Thyroid gland (tissue), 4 donors: ENCODE results near the gene EFCAB12. TPM values are rescaled to one million over a fixed set of nuclear protein-coding genes. Genes with fewer than 3 reads are reported as not detected.
"Not testable (repeated sequence)": the region's sequence is repeated elsewhere in the genome, so short reads cannot be mapped to it uniquely, and the experiment has no call there.

Experiments used
- DNase-seq, 2 donors: peaks; one replicate each; pipeline ENCODE4 v3.0.0-alpha.2; 2019
- H3K27ac ChIP-seq, 3 donors: fragments of 200-600 bp; sonication (generic); 1 replicate in 2 of 3; 2 replicates in 1 of 3; pipeline ENCODE4 v1.5.1; 2016 to 2019; ENCODE audit warnings: mild to moderate bottlenecking in 1 of 3, moderate library complexity in 1 of 3
- H3K27me3 ChIP-seq: fragments of 200-600 bp; sonication (generic); one replicate; pipeline ENCODE4 v1.5.1; 2019
- H3K36me3 ChIP-seq, 2 donors: fragments of 200-600 bp; sonication (generic); one replicate each; pipeline ENCODE4 v1.5.1; 2016 to 2019
- H3K4me1 ChIP-seq, 2 donors: fragments of 200-600 bp; sonication (generic); one replicate each; pipeline ENCODE4 v1.5.1; 2017 to 2019
- H3K4me3 ChIP-seq, 3 donors: fragments of 200-600 bp; sonication (generic); replicated peaks in 1 of 3; 1 replicate in 2 of 3; 2 replicates in 1 of 3; pipeline ENCODE4 v1.5.1; 2016; ENCODE audit warnings: mild to moderate bottlenecking in 1 of 3
- H3K9me3 ChIP-seq: fragments of 200-600 bp; sonication (generic); one replicate; pipeline ENCODE4 v1.5.1; 2017
- POLR2A ChIP-seq, 2 donors: fragments of 450-650 bp; IDR thresholded peaks; one replicate each; pipeline ENCODE4 v1.6.1; 2017; ENCODE audit warnings: antibody characterized with exemption in 2 of 2, mild to moderate bottlenecking in 2 of 2, moderate library complexity in 1 of 2
- WGBS, 2 donors: methylation state at CpG; one replicate each; pipeline ENCODE4 v1.1.5; 2017; 5-methylcytosine and 5-hydroxymethylcytosine counted together
- intact Hi-C: fragments of 100-400 bp; cut with DNase I; formaldehyde crosslinking; loops from one replicate; pipeline ENCODE4 v1.15.1; 2023
- total RNA-seq, 4 donors: library from RNA; depleted of rRNA; stranded (reverse); fragments of >200 nt; gene quantifications; one replicate each; pipeline ENCODE4 v1.2.3, GENCODE V29; 2016
- TF ChIP-seq, protein P1 (sequence below), 6 experiments: fragments of 200-600 bp in 3 of 6; fragments of 450-650 bp in 3 of 6; sonication (generic) in 3 of 6; IDR thresholded peaks; one replicate each; pipeline ENCODE4 v1.5.1; 2016 to 2019; ENCODE audit warnings: antibody characterized with exemption in 6 of 6, mild to moderate bottlenecking in 2 of 6, inconsistent platforms in 1 of 6, moderate library complexity in 1 of 6

Gene EFCAB12
- total RNA-seq, 4 donors from 2014 or later: 0.67 to 1.2 (median 0.74) TPM

GRCh38 chr3:129393271-129393670 is 35.2 kb downstream of the EFCAB12 start:
- no peaks in the 10 kb centered on the region for H3K9me3 ChIP-seq
- TF ChIP-seq POLR2A (IDR thresholded peaks at IDR 0.05): no peak
- TF ChIP-seq, protein P1, sequence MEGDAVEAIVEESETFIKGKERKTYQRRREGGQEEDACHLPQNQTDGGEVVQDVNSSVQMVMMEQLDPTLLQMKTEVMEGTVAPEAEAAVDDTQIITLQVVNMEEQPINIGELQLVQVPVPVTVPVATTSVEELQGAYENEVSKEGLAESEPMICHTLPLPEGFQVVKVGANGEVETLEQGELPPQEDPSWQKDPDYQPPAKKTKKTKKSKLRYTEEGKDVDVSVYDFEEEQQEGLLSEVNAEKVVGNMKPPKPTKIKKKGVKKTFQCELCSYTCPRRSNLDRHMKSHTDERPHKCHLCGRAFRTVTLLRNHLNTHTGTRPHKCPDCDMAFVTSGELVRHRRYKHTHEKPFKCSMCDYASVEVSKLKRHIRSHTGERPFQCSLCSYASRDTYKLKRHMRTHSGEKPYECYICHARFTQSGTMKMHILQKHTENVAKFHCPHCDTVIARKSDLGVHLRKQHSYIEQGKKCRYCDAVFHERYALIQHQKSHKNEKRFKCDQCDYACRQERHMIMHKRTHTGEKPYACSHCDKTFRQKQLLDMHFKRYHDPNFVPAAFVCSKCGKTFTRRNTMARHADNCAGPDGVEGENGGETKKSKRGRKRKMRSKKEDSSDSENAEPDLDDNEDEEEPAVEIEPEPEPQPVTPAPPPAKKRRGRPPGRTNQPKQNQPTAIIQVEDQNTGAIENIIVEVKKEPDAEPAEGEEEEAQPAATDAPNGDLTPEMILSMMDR (IDR thresholded peaks at IDR 0.05): no peak
- H3K36me3 ChIP-seq: peaks cover 5 to 21% of the 10 kb centered on the region in 2 donors
- whole genome bisulfite sequencing, 2 donors: 80 to 87% methylated on average over 6 of the region's 6 CpGs
- H3K4me3 ChIP-seq: no peak overlapping the region
- peaks cover 11 to 21% of the 10 kb centered on the region in 2 donors for H3K4me1 ChIP-seq
- DNase-seq: no peak
- no peaks in the 10 kb centered on the region for H3K27me3 ChIP-seq
- no peak overlapping the region for H3K27ac ChIP-seq
- intact Hi-C loops: no loop called here

GRCh38 chr3:129392106-129392887 is 36.1 kb downstream of the EFCAB12 start:
- WGBS, 2 donors: 74 to 78% methylated on average over 3 to 6 of the region's 8 CpGs
- H3K27me3 ChIP-seq, H3K4me3 ChIP-seq, H3K27ac ChIP-seq, H3K9me3 ChIP-seq, intact Hi-C loops, DNase-seq: not testable (repeated sequence)
- peaks cover 5 to 21% of the 10 kb centered on the region in 2 donors for H3K36me3 ChIP-seq
- H3K4me1 ChIP-seq: peaks cover 9 to 26% of the 10 kb centered on the region in 2 donors

- H3K27me3 ChIP-seq, DNase-seq, H3K4me3 ChIP-seq, intact Hi-C loops, H3K9me3 ChIP-seq, H3K27ac ChIP-seq: not testable (repeated sequence)
- Histone ChIP-seq H3K4me1 (peaks cover 13 to 30% of the 10 kb centered on the region in 2 donors), H3K36me3 (peaks cover 5 to 21% of the 10 kb centered on the region in 2 donors)
- 82 to 92% methylated on average over 3 to 4 of the region's 4 CpGs for WGBS, 2 donors
Measured at GRCh38 chr3:129391583-129391982, 36.9 kb downstream of the EFCAB12 start.

- H3K4me3 ChIP-seq: no peak overlapping the region
- TF ChIP-seq, protein P1 (IDR thresholded peaks at IDR 0.05): no peak
- TF ChIP-seq POLR2A (IDR thresholded peaks at IDR 0.05): no peak
- H3K4me1 ChIP-seq: peaks cover 13 to 30% of the 10 kb centered on the region in 2 donors
- WGBS, 2 donors: 82 to 87% methylated on average over 3 of the region's 3 CpGs
- DNase-seq: no peak
- peaks cover 5 to 21% of the 10 kb centered on the region in 2 donors for H3K36me3 ChIP-seq
- H3K27me3 ChIP-seq: no peaks in the 10 kb centered on the region
- H3K27ac ChIP-seq: peak overlapping the region; percentile 37 to 81 (median 62)
- intact Hi-C loops: no loop called here
- no peaks in the 10 kb centered on the region for H3K9me3 ChIP-seq
Measured at GRCh38 chr3:129389572-129389937, 38.9 kb downstream of the EFCAB12 start.

DNA sequence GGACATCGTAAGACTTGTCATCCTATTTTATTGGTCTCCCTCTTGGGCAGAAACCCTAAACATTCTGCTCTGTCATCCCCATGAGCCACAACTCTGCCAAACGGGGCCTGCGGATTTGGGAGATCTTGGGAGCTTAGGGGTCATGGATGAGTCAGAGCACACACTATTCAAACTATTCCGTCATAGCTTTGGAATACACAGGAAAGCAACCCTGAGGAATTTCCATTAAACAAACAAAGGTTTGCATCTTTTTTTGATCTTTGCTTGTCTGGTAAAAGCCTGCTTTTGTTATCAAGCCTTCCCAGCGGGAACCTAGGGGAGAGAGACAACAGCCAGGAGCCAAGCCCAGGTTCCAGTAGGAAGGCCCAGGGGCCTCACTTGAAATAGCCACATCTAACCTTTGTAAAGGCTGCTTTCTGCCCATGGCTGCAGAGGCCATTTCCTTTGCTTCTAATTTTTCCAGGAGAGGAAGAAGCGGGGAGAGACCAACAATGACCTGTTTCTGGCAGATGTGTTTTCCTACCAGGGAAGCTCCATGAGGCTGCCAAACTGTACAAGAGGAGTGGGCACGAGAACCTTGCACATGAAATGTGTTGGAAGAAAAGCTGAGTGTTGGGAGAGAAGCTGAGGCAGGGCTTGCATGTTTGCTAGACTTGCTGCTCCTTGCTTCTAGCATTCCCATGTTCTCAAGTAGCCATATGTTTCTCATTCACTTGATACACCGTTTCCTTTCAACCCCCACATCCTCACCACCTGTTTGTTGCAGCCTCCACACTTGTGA is 39.5 kb downstream of the EFCAB12 start:
- WGBS, 2 donors: 59 to 65% methylated on average over 8 of the region's 8 CpGs
- DNase-seq, H3K27me3 ChIP-seq, intact Hi-C loops, H3K9me3 ChIP-seq, H3K4me3 ChIP-seq: not testable (repeated sequence)
- peaks cover 13 to 30% of the 10 kb centered on the region in 2 donors for H3K4me1 ChIP-seq
- H3K36me3 ChIP-seq: peaks cover 5 to 21% of the 10 kb centered on the region in 2 donors
- H3K27ac ChIP-seq: peak overlapping the region; percentile 54 to 81 (median 62)

DNA sequence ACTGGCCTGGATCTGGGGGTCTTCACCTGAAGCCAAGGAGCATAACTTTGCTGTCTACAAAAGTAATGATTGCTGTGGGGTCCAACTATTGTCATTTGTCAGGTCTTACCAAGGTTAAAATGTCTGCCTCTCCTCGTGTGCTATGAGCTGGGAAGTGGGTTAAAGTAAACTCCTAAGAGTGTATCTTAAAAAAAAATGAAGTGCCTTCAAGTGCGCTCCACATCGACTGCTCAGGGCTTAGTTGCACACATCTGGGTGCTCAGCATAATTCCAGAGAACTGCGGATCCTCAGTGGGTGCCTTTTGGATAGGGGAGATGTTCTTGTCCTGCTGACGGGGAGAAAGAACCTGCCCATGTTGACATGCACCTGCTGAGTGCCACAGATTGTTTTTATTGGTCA is 40.9 kb downstream of the EFCAB12 start:
- peaks cover 5 to 15% of the 10 kb centered on the region in 2 donors for H3K36me3 ChIP-seq
- H3K4me3 ChIP-seq: no peak overlapping the region
- DNase-seq: peak; percentile 24 to 45
- H3K9me3 ChIP-seq: no peaks in the 10 kb centered on the region
- peaks cover 13 to 30% of the 10 kb centered on the region in 2 donors for H3K4me1 ChIP-seq
- H3K27ac ChIP-seq: peak overlapping the region; percentile 54 to 76 (median 62)
- intact Hi-C loops: no loop called here
- no peaks in the 10 kb centered on the region for H3K27me3 ChIP-seq
- 54 to 58% methylated on average over 5 of the region's 5 CpGs for WGBS, 2 donors
- no peak for TF ChIP-seq POLR2A (IDR thresholded peaks at IDR 0.05)
- TF ChIP-seq, protein P1 (IDR thresholded peaks at IDR 0.05): no peak
